ENCODE measurements around the gene PHC2.
"Not testable (repeated sequence)": the region's sequence is repeated elsewhere in the genome, so short reads cannot be mapped to it uniquely, and the experiment has no call there.

PHC2 gene

GRCh38 chr1:33314416-33314815 is 116.5 kb downstream of the PHC2 start:
- no peak for DNase-seq (ENCODE audit: low spot score)

- DNase-seq (ENCODE audit: low spot score), result no peak
Measured at GRCh38 chr1:33312413-33312749, 118.5 kb downstream of the PHC2 start.

GRCh38 chr1:33311706-33312412 is 119.0 kb downstream of the PHC2 start:
- DNase-seq (ENCODE audit: low spot score), result no peak

- DNase-seq (ENCODE audit: low spot score), result no peak
Measured at GRCh38 chr1:33310702-33311101, 120.2 kb downstream of the PHC2 start.

- DNase-seq (ENCODE audit: low spot score), result not testable (repeated sequence)
Measured at GRCh38 chr1:33309351-33309750, 121.5 kb downstream of the PHC2 start.

GRCh38 chr1:33307494-33307864 is 123.4 kb downstream of the PHC2 start:
- DNase-seq (ENCODE audit: low spot score), result no peak

- DNase-seq (ENCODE audit: low spot score), result no peak
Measured at GRCh38 chr1:33306653-33307493, 124.0 kb downstream of the PHC2 start.

- no peak for DNase-seq (ENCODE audit: low spot score)
Measured at GRCh38 chr1:33305816-33306652, 124.9 kb downstream of the PHC2 start.

GRCh38 chr1:33305016-33305415 is 125.9 kb downstream of the PHC2 start:
- DNase-seq (ENCODE audit: low spot score), result no peak

- DNase-seq (ENCODE audit: low spot score), result no peak
Measured at GRCh38 chr1:33302325-33302724, 128.6 kb downstream of the PHC2 start.

GRCh38 chr1:33301273-33301984 is 129.5 kb downstream of the PHC2 start:
- DNase-seq (ENCODE audit: low spot score), result no peak

- no peak for DNase-seq (ENCODE audit: low spot score)
Measured at GRCh38 chr1:33300673-33301072, 130.2 kb downstream of the PHC2 start.

- no peak for DNase-seq (ENCODE audit: low spot score)
Measured at GRCh38 chr1:33299461-33300155, 131.3 kb downstream of the PHC2 start.

- peak; percentile 79 for DNase-seq (ENCODE audit: low spot score)
Measured at GRCh38 chr1:33298623-33299277, 132.1 kb downstream of the PHC2 start.

GRCh38 chr1:33297911-33298622 is 132.8 kb downstream of the PHC2 start:
- DNase-seq (ENCODE audit: low spot score), result no peak

GRCh38 chr1:33296824-33297223 is 134.1 kb downstream of the PHC2 start:
- no peak for DNase-seq (ENCODE audit: low spot score)

- no peak for DNase-seq (ENCODE audit: low spot score)
Measured at GRCh38 chr1:33296082-33296458, 134.8 kb downstream of the PHC2 start.

- peak; percentile 81 for DNase-seq (ENCODE audit: low spot score)
Measured at GRCh38 chr1:33295450-33296081, 135.3 kb downstream of the PHC2 start.

GRCh38 chr1:33295023-33295422 is 135.9 kb downstream of the PHC2 start:
- no peak for DNase-seq (ENCODE audit: low spot score)

Measured in hematopoietic multipotent progenitor cell treated with erythropoietin and hydrocortisone succinate and interleukin-3 and kit ligand, for 15 days (in vitro differentiated cells).